HepG2 (cell line): Measurements from ENCODE around the gene CORO7. TPM values are rescaled to one million over a fixed set of nuclear protein-coding genes. Genes with fewer than 3 reads are reported as not detected.
A peak's percentile ranks its signal among the peaks of the same experiment; 100 is the strongest.

ENCODE experiments used
- ATAC-seq: fragments of 200-7000 bp; cut with Tn5 transposase; 3 replicates; pipeline ENCODE4 v1.9.1; 2020; ENCODE audit warnings: mild to moderate bottlenecking, moderate library complexity
- BruUV-seq: library from RNA; stranded (reverse); fragments of 400-500 nt; replicated peaks from 2 replicates; lab custom pipeline; 2021; lab: Mats Ljungman, UMichigan
- CTCF ChIA-PET: fragments of 300-600 bp; formaldehyde crosslinking; extraction: SDS; loops from one replicate; lab custom pipeline; 2021; ENCODE audit warnings: low total read pairs, inconsistent platforms, low intra/inter-chr PET ratio; lab: Yijun Ruan, JAX
- POLR2A ChIA-PET: fragments of 350-600 bp; sonication (Branson Sonifier 250); formaldehyde crosslinking; loops from one replicate; lab custom pipeline; 2020; ENCODE audit warnings: antibody characterized with exemption, inconsistent platforms; lab: Yijun Ruan, JAX
- DNase-seq: peaks from one replicate; pipeline ENCODE4 v3.0.0-alpha.2; 2015; ENCODE audit warnings: low spot score
- FAIRE-seq: peaks from 3 replicates; lab custom pipeline; 2011; peaks lifted over from hg19 to GRCh38; lab: Jason Lieb, UNC
- H2AFZ ChIP-seq: one replicate; pipeline ENCODE4 v1.6.1; 2011; ENCODE audit warnings: low read length, inconsistent platforms
- H3K27ac ChIP-seq: fragments of 300-600 bp; 3 replicates; pipeline ENCODE4 v1.8.0; 2011; ENCODE audit warnings: mixed run types, mild to moderate bottlenecking, mixed read lengths, low read length, inconsistent platforms; ENCODE audit not compliant: insufficient read depth; ENCODE audit errors: extremely low read length
- H3K27me3 ChIP-seq, 2 experiments: fragments of 200-600 bp in 1 of 2; 2 replicates in 1 of 2; 3 replicates in 1 of 2; pipeline versions ENCODE4 v1.6.0 to v1.8.0; 2011; ENCODE audit warnings: low read length in 2 of 2, mild to moderate bottlenecking in 2 of 2, moderate library complexity in 2 of 2, inconsistent platforms in 1 of 2; ENCODE audit not compliant: insufficient read depth in 2 of 2, control insufficient read depth in 1 of 2
- H3K36me3 ChIP-seq, 2 experiments: fragments of 200-600 bp in 1 of 2; replicated peaks in 1 of 2; 2 replicates in 1 of 2; 3 replicates in 1 of 2; pipeline versions ENCODE4 v1.5.1 to v1.8.0; 2011; ENCODE audit warnings: low read length in 2 of 2, inconsistent platforms in 1 of 2; ENCODE audit not compliant: insufficient read depth in 2 of 2, control insufficient read depth in 1 of 2
- H3K4me1 ChIP-seq: 2 replicates; pipeline ENCODE4 v1.5.1; 2012; ENCODE audit warnings: low read length, inconsistent platforms; ENCODE audit not compliant: insufficient read depth
- H3K4me2 ChIP-seq: 2 replicates; pipeline ENCODE4 v1.6.0; 2011; ENCODE audit warnings: low read depth, low read length, inconsistent platforms
- H3K4me3 ChIP-seq, 3 experiments: fragments of 200-600 bp in 1 of 3; sonication (generic), shearing (Covaris generic) in 1 of 3; replicated peaks in 1 of 3; 2 replicates each; pipeline ENCODE4 v1.5.1; 2011 to 2016; ENCODE audit warnings: low read length in 3 of 3, inconsistent platforms in 2 of 3, low read depth in 2 of 3, mild to moderate bottlenecking in 2 of 3, control low read depth in 1 of 3, mixed read lengths in 1 of 3; ENCODE audit not compliant: insufficient read depth in 1 of 3
- H3K79me2 ChIP-seq: one replicate; pipeline ENCODE4 v1.6.1; 2011; ENCODE audit warnings: low read length, inconsistent platforms; ENCODE audit not compliant: insufficient read depth
- H3K9ac ChIP-seq: 2 replicates; pipeline ENCODE4 v1.6.0; 2011; ENCODE audit warnings: mild to moderate bottlenecking, low read depth, low read length, inconsistent platforms; ENCODE audit not compliant: insufficient read depth
- H3K9me3 ChIP-seq: 2 replicates; pipeline ENCODE4 v1.5.1; 2012; ENCODE audit warnings: mild to moderate bottlenecking, low read length
- H4K20me1 ChIP-seq: 2 replicates; pipeline ENCODE4 v1.6.0; 2011; ENCODE audit warnings: inconsistent platforms, mild to moderate bottlenecking, low read length, moderate library complexity; ENCODE audit not compliant: insufficient read depth
- AGO2 ChIP-seq: fragments of 200-400 bp; formaldehyde crosslinking; optimal IDR thresholded peaks from 2 replicates; pipeline ENCODE3; 2017; ENCODE audit warnings: mild to moderate bottlenecking, low read depth, low read length, moderate library complexity
- ATAD3A ChIP-seq: sonication (generic); formaldehyde crosslinking; IDR thresholded peaks from 2 replicates; pipeline ENCODE4 v1.4.0; 2020; ENCODE audit warnings: missing genetic modification reagents
- ATRX ChIP-seq: sonication (generic); formaldehyde crosslinking; IDR thresholded peaks from 2 replicates; pipeline ENCODE4 v1.4.0; 2020; ENCODE audit warnings: missing genetic modification reagents, borderline replicate concordance
- HNRNPL ChIP-seq: fragments of 200-400 bp; formaldehyde crosslinking; IDR thresholded peaks from 2 replicates; pipeline ENCODE4 v1.6.1; 2017; ENCODE audit warnings: mild to moderate bottlenecking, low read depth, low read length
- POLR2A ChIP-seq, 2 experiments: IDR thresholded peaks; 2 replicates each; pipeline ENCODE4 v1.6.1; 2011; ENCODE audit warnings: low read depth in 2 of 2, low read length in 2 of 2, mild to moderate bottlenecking in 1 of 2, moderate library complexity in 1 of 2; ENCODE audit not compliant: insufficient read depth in 1 of 2
- RBFOX2 ChIP-seq: fragments of 200-400 bp; formaldehyde crosslinking; IDR thresholded peaks from 2 replicates; pipeline ENCODE4 v1.6.1; 2017; ENCODE audit warnings: low read depth, mild to moderate bottlenecking, low read length
- RBM22 ChIP-seq: fragments of 200-400 bp; formaldehyde crosslinking; optimal IDR thresholded peaks from 2 replicates; pipeline ENCODE3; 2017; ENCODE audit warnings: mild to moderate bottlenecking, low read length, moderate library complexity
- ZC3H13 ChIP-seq: sonication (generic); formaldehyde crosslinking; IDR thresholded peaks from 2 replicates; pipeline ENCODE4 v1.8.1; 2023; ENCODE audit warnings: mild to moderate bottlenecking, missing genetic modification reagents, moderate library complexity
- ZNF383 ChIP-seq: sonication (generic); formaldehyde crosslinking; IDR thresholded peaks from 2 replicates; pipeline ENCODE4 v1.4.0; 2020; ENCODE audit warnings: missing genetic modification reagents, mild to moderate bottlenecking, borderline replicate concordance
- ZNF513 ChIP-seq: sonication (generic); formaldehyde crosslinking; conservative IDR thresholded peaks from 2 replicates; pipeline ENCODE4 v1.5.0; 2020; ENCODE audit warnings: missing genetic modification reagents
- WGBS: methylation state at CpG from one replicate; pipeline ENCODE4 v1.1.6; 2017; ENCODE audit warnings: low lambda C conversion rate; 5-methylcytosine and 5-hydroxymethylcytosine counted together
- in situ Hi-C: cut with HindIII; loops from 2 replicates; pipeline ENCODE4 v1.10.0; 2017; ENCODE audit warnings: low pct_unique_long_range_greater_than_20kb; ENCODE audit not compliant: extremely low pct_ligation_motif_present
- intact Hi-C: fragments of 100-400 bp; cut with micrococcal nuclease; formaldehyde crosslinking; loops from one replicate; pipeline ENCODE4 v1.10.0; 2022; ENCODE audit not compliant: unreplicated experiment
- polyA plus RNA-seq, 8 experiments: library from polyadenylated mRNA; depleted of rRNA in 3 of 8; stranded (reverse) in 7 of 8; unstranded in 1 of 8; fragments of >200 nt; fragmentation: Illumina TruSeq in 4 of 8; extraction: Trizol in 4 of 8; gene quantifications; 2 replicates each; pipeline versions ENCODE4 v1.2.1 to v1.2.3, GENCODE V29; 2011 to 2016; ENCODE audit warnings: low read depth in 4 of 8, missing spikeins in 1 of 8, mixed read lengths in 1 of 8; ENCODE audit not compliant: insufficient read depth in 1 of 8
- total RNA-seq, 5 experiments: library from RNA; depleted of rRNA; stranded (reverse); fragments of >200 nt; fragmentation: Illumina TruSeq; extraction: Trizol; gene quantifications; 2 replicates each; pipeline ENCODE4 v1.2.3, GENCODE V29; 2016; ENCODE audit warnings: low read depth in 1 of 5
- TF ChIP-seq, protein P1 (sequence below): sonication (generic); formaldehyde crosslinking; IDR thresholded peaks from 2 replicates; pipeline ENCODE4 v1.4.0; 2020; ENCODE audit warnings: mild to moderate bottlenecking, missing genetic modification reagents

Gene CORO7
- total and polyA plus RNA-seq, 2 of the 13 experiments (the other 11 are each of a cell fraction or from before 2014, with no cell fraction given): 9.9 to 14.3 TPM

- no peaks in the 10 kb centered on the region for H3K9me3 ChIP-seq
- no peak for FAIRE-seq
- H3K9ac ChIP-seq: no peak overlapping the region
- peaks cover 26% of the 10 kb centered on the region for H4K20me1 ChIP-seq
- in situ Hi-C loops (no loop called here), intact Hi-C loops (no loop called here)
- peak; percentile 93 for TF ChIP-seq RBM22
- no peak for TF ChIP-seq ZNF383
- peak in 1 of 2 experiments; percentile 36; a peak in 2 of 4 replicates for TF ChIP-seq POLR2A (IDR thresholded peaks at IDR 0.05; ENCODE audit: insufficient read depth in 1 of 2, low read depth in 2 of 2, low read length in 2 of 2)
- peak; percentile 27; the same call in 1 of the 2 replicates for TF ChIP-seq RBFOX2
- TF ChIP-seq ZC3H13: peak; percentile 74; the same call in 1 of the 2 replicates
- TF ChIP-seq, protein P1, sequence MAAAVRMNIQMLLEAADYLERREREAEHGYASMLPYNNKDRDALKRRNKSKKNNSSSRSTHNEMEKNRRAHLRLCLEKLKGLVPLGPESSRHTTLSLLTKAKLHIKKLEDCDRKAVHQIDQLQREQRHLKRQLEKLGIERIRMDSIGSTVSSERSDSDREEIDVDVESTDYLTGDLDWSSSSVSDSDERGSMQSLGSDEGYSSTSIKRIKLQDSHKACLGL (CRISPR knock-in tag): no peak
- peak; percentile 73 for TF ChIP-seq AGO2
- no peak for TF ChIP-seq ATRX (CRISPR knock-in tag)
- TF ChIP-seq ATAD3A (CRISPR knock-in tag): no peak
- TF ChIP-seq ZNF513: no peak
- peak; percentile 42; the same call in 1 of the 2 replicates for TF ChIP-seq HNRNPL
- POLR2A ChIA-PET: interaction anchor here (2.4 kb wide), 1 partner anchor 10 kb away, joined by 9 read pairs; no protein-coding TSS in a partner anchor
- CTCF ChIA-PET: no interaction called here
- H3K79me2 ChIP-seq: peaks cover 8% of the 10 kb centered on the region
- peaks cover 4 to 16% of the 10 kb centered on the region in 2 experiments for H3K36me3 ChIP-seq
- ATAC-seq: no peak
- H3K4me1 ChIP-seq: peaks cover 28% of the 10 kb centered on the region
- H3K4me3 ChIP-seq: no peak overlapping the region
- H3K27me3 ChIP-seq: no peaks in the 10 kb centered on the region
- DNase-seq: no peak
- WGBS: 97% methylated on average over 14 of the region's 21 CpGs
- H3K4me2 ChIP-seq: no peak overlapping the region
- H2AFZ ChIP-seq: no peak overlapping the region
- no peak overlapping the region for H3K27ac ChIP-seq
- BruUV-seq: TSS peak; percentile 37
Observed at GRCh38 chr16:4382795-4383357, 33.5 kb downstream of the CORO7 start.
